Stimulated activated CD8-positive, alpha-beta memory T cell treated with anti-CD3 and anti-CD28 coated beads, Interleukin-7, amount 100 ng/mL, for 48 hours (primary cell): ENCODE results near the gene CLIP3.

Experiments used
- DNase-seq, 2 donors: peaks; one replicate each; pipeline ENCODE4 v3.0.0-alpha.2; 2020; ENCODE audit warnings: low read depth in 1 of 2; ENCODE audit errors: extremely low read depth in 1 of 2

Gene CLIP3

GRCh38 chr19:35978832-35979365 lies 53.8 kb downstream of the CLIP3 start:
- DNase-seq: no peak

- DNase-seq: no peak
Measured at GRCh38 chr19:35978271-35978670, 54.4 kb downstream of the CLIP3 start.

- DNase-seq: peak in 1 of 2 donors; percentile 33
Measured at GRCh38 chr19:35977446-35978222, 55.0 kb downstream of the CLIP3 start.

GRCh38 chr19:35975608-35976214 lies 57.0 kb downstream of the CLIP3 start:
- DNase-seq: no peak

GRCh38 chr19:35973487-35973886 lies 59.2 kb downstream of the CLIP3 start:
- DNase-seq: no peak

- DNase-seq: no peak
Measured at GRCh38 chr19:35966771-35967170, 65.9 kb downstream of the CLIP3 start.
